Rectal smooth muscle tissue (tissue), 1 donor: ENCODE data around the gene SAMD4A.
A peak's percentile ranks its signal among the peaks of the same experiment; 100 is the strongest.

Experiments
- H3K27ac ChIP-seq: one replicate; pipeline ENCODE4 v1.7.0; 2013; ENCODE audit warnings: low read depth, low read length, inconsistent platforms
- H3K27me3 ChIP-seq: one replicate; pipeline ENCODE4 v1.7.0; 2013; ENCODE audit warnings: low read length; ENCODE audit not compliant: control insufficient read depth, insufficient read depth
- H3K36me3 ChIP-seq: one replicate; pipeline ENCODE4 v1.7.0; 2013; ENCODE audit warnings: low read length; ENCODE audit not compliant: control insufficient read depth, insufficient read depth
- H3K4me1 ChIP-seq: one replicate; pipeline ENCODE4 v1.7.0; 2013; ENCODE audit warnings: low read length; ENCODE audit not compliant: control insufficient read depth, insufficient read depth
- H3K4me3 ChIP-seq: one replicate; pipeline ENCODE4 v1.7.0; 2013; ENCODE audit warnings: low read length
- H3K9ac ChIP-seq: one replicate; pipeline ENCODE4 v1.7.0; 2013; ENCODE audit warnings: low read length

Gene SAMD4A

DNA sequence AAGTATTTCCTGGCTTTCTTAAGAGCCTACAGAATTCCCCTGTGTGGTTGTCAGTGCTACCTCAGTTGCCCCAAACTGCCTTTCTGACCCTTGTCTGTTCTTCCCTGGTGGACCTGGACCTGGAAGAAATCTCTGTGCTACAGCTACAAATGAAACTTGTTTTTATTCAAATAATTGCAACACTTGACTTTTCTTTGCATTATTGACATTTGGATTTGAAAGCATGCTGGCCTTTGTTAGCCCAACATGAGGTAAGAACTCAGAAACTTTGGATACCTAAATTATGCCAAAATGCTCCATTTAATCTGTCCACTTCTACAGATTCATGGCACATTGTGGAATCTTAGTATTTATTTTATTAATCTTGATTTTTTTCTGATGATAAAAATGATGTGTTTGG lies 142.9 kb downstream of the SAMD4A start:
- H3K4me3 ChIP-seq = no peak overlapping the region
- no peaks in the 10 kb centered on the region for H3K36me3 ChIP-seq
- no peak overlapping the region for H3K27ac ChIP-seq
- H3K27me3 ChIP-seq = no peaks in the 10 kb centered on the region
- no peak overlapping the region for H3K9ac ChIP-seq
- H3K4me1 ChIP-seq = peaks cover 23% of the 10 kb centered on the region

DNA sequence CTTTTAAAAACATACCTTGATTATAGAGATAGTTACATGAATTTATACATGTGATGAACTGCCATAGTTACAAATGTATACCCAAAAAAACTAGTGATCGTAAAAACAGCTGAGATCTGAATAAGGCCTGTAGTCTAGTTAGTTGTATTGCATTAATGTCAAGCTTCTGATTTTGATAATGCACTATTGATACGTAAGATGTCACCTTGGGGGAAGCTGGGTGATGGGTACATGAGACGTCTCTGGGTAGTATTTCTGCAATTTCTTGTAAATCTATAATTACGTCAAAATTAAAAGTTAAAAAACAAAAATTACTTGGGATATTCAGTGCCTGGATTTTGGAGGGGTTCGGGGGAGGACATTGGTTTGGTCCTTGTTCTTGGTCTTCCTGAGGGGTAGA lies 144.4 kb downstream of the SAMD4A start:
- no peak overlapping the region for H3K9ac ChIP-seq
- H3K4me1 ChIP-seq = peaks cover 28% of the 10 kb centered on the region
- no peaks in the 10 kb centered on the region for H3K27me3 ChIP-seq
- H3K27ac ChIP-seq = peak overlapping the region; percentile 72
- H3K4me3 ChIP-seq = no peak overlapping the region
- no peaks in the 10 kb centered on the region for H3K36me3 ChIP-seq

DNA sequence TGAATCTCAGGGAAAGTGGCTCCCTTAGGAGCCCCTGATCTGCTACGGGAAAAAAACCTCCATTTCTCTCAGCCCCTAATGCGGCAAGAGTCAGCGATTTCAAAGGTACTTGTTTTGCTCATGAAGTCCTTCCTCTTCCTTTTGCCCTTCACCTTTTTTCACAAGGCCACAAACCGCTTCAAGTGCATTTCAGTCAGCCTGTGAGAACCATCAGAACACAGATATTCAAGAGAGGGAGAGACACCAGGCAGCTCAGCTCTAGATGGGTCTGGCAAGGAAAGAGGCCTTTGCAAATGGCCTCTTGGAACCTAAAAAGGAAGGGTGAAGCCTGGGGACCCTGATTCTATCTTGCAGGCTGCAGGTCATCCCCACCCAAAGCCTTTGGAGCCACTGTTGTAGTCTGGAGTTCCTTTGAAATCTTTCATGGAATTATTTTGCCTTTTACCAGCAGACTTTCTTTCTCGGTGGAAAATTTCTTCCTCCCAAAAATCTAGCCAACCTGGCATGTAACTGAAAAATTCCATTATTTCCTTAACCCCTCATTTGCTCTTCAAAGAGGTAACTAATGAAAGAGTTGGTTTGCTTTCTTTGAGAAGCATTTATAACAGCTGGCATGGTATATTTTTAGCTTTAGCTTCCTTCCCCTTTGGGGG lies 145.0 kb downstream of the SAMD4A start:
- Histone ChIP-seq H3K4me3 (no peak overlapping the region), H3K27me3 (no peaks in the 10 kb centered on the region), H3K9ac (no peak overlapping the region), H3K4me1 (peaks cover 28% of the 10 kb centered on the region), H3K36me3 (no peaks in the 10 kb centered on the region), H3K27ac (peak overlapping the region; percentile 72)

DNA sequence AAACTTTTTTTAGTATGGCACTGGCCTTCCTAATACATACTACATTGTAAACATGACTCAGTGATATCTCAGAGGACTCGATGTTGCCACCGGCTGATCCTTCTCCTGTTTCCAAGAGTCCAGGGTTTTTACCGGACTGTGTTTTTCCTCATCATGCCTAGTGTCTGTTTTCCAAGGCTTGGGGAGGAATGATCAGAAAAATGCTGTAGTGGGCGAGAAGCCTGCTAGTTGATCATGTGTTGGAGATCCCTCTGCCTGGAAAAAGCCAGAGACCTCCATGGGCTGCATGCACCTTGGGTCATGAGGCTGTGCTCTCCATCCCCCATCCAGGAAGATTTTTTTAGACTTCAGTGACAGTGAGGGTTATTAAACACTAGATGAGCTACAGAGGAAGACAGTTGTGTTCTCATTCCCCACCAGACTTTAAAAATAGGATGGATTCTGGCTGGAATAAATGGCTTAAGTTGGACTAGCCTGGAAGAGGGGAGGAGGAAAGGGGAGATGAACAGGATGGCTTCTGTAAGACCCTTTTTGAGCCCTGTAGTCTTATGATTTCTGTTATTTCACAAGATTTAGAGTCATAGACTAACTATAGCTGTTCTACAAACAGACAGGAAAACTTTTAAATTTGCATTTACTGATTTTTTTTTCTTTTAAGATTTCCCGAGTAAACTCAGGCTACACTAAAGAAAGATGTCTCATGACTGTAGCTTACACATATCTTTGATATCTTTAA lies 145.7 kb downstream of the SAMD4A start:
- H3K4me3 ChIP-seq = peak overlapping the region; percentile 40
- H3K4me1 ChIP-seq = peaks cover 28% of the 10 kb centered on the region
- H3K36me3 ChIP-seq = no peaks in the 10 kb centered on the region
- no peak overlapping the region for H3K9ac ChIP-seq
- H3K27me3 ChIP-seq = no peaks in the 10 kb centered on the region
- peak overlapping the region; percentile 72 for H3K27ac ChIP-seq

DNA sequence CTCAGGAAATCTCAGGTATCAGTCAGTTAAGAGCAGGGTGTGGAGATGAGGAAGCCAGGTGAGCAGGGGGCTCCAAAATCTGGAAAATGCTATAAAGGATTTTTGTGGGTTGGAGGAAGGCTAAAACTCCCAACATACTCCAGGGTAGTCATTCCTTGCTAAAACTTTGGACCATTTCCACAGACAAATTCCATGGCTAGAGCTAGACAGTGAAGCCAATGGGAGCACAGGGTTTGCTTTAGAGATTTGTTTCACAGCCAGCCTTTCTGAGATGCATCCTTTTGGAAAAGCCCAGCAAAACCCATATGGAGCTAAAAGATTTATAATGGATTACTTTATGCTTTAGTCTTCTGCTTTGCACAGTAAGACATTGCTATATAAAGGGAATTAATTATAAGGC lies 146.5 kb downstream of the SAMD4A start:
- Histone ChIP-seq H3K36me3 (no peaks in the 10 kb centered on the region), H3K27ac (peak overlapping the region; percentile 72), H3K4me3 (no peak overlapping the region), H3K9ac (no peak overlapping the region), H3K27me3 (no peaks in the 10 kb centered on the region), H3K4me1 (peaks cover 35% of the 10 kb centered on the region)

DNA sequence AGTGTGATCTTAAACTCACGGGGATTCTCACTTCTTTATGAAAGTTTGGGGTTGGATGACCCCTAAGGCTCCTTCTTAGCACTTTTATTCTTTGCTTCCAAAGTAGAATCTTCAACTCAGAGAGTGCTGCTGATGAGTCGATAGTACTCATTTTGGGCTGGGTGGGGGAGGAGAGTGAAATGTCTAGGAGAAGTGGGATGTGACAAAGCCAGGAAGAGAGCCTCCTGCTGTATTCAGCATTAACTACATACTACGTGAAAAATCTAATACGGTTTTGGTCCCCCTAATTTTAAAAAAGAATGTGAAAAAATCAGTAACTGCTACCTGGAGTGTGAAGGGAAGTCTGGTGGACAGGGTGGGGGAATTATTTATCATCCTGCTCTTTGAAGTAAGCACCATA lies 148.3 kb downstream of the SAMD4A start:
- H3K36me3 ChIP-seq = no peaks in the 10 kb centered on the region
- H3K9ac ChIP-seq = no peak overlapping the region
- no peak overlapping the region for H3K4me3 ChIP-seq
- no peaks in the 10 kb centered on the region for H3K27me3 ChIP-seq
- H3K27ac ChIP-seq = no peak overlapping the region
- peaks cover 42% of the 10 kb centered on the region for H3K4me1 ChIP-seq

DNA sequence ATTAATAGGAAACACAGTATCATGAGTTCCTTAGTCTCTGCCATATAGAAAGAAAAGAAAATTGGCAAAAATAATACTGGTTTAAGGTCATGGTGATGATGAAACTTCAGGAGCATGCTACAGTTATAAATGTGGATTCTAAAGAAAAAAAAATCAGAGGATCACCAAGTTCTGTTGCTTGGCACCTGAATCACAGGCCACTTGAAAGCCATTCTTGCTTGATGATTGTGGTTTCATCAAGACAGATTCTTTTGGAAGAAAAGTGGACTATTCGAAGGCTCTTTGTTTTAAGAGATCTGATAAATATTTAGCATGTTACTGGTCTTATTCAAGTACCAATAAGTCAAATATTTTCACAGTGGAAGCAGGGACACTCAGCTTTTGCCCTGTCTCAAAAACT lies 148.9 kb downstream of the SAMD4A start:
- no peaks in the 10 kb centered on the region for H3K36me3 ChIP-seq
- no peak overlapping the region for H3K9ac ChIP-seq
- H3K27ac ChIP-seq = no peak overlapping the region
- peaks cover 42% of the 10 kb centered on the region for H3K4me1 ChIP-seq
- H3K27me3 ChIP-seq = no peaks in the 10 kb centered on the region
- H3K4me3 ChIP-seq = no peak overlapping the region

DNA sequence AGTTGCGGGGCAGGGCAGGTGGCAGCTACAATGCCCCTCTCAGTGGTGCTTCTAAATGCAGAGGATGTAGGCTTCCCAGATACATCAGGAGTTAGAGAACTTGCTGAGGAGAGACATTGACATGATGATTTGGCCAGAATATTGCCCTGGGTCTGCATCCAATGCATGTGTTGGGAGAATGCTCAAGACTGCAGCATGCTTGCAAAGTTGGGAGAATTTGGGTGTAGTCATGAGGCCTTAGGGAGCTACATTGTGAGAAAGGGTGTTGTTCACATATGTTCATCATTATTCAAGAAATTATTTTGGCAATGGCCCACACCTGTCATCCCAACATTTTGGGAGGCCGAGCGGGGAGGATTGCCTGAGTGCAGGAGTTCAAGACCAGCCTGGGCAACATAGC lies 149.9 kb downstream of the SAMD4A start:
- H3K27me3 ChIP-seq = no peaks in the 10 kb centered on the region
- peaks cover 38% of the 10 kb centered on the region for H3K4me1 ChIP-seq
- H3K9ac ChIP-seq = no peak overlapping the region
- no peak overlapping the region for H3K27ac ChIP-seq
- H3K36me3 ChIP-seq = no peaks in the 10 kb centered on the region
- no peak overlapping the region for H3K4me3 ChIP-seq

DNA sequence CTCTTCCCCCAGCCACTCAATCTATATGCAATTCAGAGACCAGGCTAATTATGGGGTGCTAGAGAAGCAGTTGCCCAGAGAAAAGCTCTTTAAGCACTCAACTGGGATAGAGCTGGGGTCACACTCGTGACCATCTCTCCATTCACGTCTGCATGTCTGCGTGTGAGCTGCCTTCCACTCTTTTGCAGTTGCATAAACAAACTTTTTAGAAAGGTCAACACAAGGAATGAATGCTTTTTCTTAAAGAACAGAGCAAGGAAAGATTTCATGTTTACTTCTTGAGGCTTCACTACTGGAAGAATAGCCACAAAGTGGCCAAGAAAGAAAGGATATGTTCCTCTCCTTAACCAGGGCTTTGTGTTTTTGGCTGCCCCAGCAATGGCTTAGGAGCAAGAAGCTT lies 151.1 kb downstream of the SAMD4A start:
- peak overlapping the region; percentile 11 for H3K27ac ChIP-seq
- peaks cover 27% of the 10 kb centered on the region for H3K4me1 ChIP-seq
- no peak overlapping the region for H3K4me3 ChIP-seq
- no peak overlapping the region for H3K9ac ChIP-seq
- H3K36me3 ChIP-seq = no peaks in the 10 kb centered on the region
- no peaks in the 10 kb centered on the region for H3K27me3 ChIP-seq

DNA sequence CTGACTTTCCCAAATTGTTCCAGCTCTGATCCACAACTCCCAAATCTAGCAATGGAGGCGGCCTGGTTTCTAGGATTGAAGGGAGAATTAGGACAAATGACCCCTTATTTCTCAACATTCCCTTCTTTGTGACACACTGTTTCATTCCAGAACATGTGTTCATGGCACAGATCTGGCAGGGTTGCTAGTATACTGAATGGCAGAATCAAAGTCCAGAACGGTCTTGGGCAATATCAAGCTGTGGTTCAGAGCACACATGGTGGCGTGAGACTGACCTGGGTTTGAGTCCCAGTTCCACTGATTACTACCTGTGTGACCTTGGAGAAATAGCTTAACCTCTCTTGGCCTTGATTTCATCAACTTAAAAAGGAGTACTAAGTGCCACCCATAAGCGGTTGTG lies 152.5 kb downstream of the SAMD4A start:
- peak overlapping the region; percentile 33 for H3K27ac ChIP-seq
- no peaks in the 10 kb centered on the region for H3K27me3 ChIP-seq
- H3K4me1 ChIP-seq = peaks cover 19% of the 10 kb centered on the region
- no peak overlapping the region for H3K9ac ChIP-seq
- H3K36me3 ChIP-seq = no peaks in the 10 kb centered on the region
- no peak overlapping the region for H3K4me3 ChIP-seq

DNA sequence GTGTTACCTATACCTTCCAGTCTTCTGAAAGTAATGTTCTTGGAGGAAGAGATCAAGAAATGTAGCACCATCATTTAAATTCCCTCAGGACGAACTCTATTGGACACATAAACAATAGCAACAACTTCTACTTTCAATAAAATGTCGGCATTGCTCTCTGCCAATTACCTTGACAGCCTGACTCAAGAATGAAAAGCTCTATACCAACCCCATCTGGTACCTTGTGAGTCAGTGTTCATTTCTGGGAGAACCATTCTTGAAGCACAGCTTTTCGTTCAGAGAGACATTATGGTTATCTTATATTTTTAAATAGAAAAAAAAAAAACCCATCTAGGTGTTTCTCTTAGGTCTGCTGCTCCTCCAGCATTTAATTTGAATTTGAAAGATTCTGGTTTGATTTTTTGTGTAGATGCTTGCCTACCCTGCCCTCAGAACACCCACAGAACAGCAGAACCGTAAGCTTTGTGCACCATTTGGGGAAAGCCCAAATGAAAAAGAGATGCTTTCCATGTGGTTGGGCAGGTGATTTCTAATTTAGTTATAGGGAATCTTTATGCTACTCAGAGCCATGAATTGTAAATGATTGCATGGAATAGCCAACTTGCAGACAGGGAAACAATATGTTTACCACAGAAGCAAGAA lies 156.0 kb downstream of the SAMD4A start:
- H3K4me1 ChIP-seq = peaks cover 17% of the 10 kb centered on the region
- no peak overlapping the region for H3K9ac ChIP-seq
- H3K4me3 ChIP-seq = no peak overlapping the region
- H3K27ac ChIP-seq = no peak overlapping the region
- H3K27me3 ChIP-seq = no peaks in the 10 kb centered on the region
- H3K36me3 ChIP-seq = no peaks in the 10 kb centered on the region

DNA sequence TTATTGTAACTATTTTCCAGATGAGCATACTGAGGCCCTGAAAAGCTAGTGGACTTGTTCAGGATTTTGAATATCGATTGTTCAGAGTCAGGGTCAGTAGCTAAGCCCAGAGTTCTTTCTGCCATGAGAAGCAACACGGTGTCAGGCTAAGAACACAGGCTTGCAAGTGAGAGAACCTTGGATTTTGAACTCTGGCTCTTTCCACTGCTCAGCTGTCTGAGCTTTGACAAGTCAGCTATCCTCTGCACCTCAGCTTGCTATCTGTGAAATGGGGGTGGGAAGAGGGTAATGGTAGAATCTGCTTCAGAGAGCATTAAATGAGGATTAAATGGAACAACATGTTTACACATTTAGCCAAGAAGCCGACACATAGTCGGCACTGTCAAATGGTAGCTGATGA lies 157.2 kb downstream of the SAMD4A start:
- Histone ChIP-seq H3K9ac (no peak overlapping the region), H3K27me3 (no peaks in the 10 kb centered on the region), H3K27ac (no peak overlapping the region), H3K36me3 (no peaks in the 10 kb centered on the region), H3K4me1 (peaks cover 15% of the 10 kb centered on the region), H3K4me3 (no peak overlapping the region)
